Esophagus squamous epithelium (tissue), 4 donors: ENCODE data around the gene PRDM5.

Experiments
- POLR2A ChIP-seq, 4 donors: fragments of 450-650 bp; IDR thresholded peaks; one replicate each; pipeline ENCODE4 v1.6.1; 2017; ENCODE audit warnings: antibody characterized with exemption in 4 of 4, mild to moderate bottlenecking in 4 of 4, moderate library complexity in 3 of 4
- TF ChIP-seq, protein P1 (sequence below), 6 experiments: fragments of 450-650 bp in 4 of 6; fragments of 200-600 bp in 2 of 6; sonication (generic) in 2 of 6; IDR thresholded peaks; one replicate each; pipeline ENCODE4 v1.5.1; 2016 to 2019; ENCODE audit warnings: antibody characterized with exemption in 6 of 6, mild to moderate bottlenecking in 4 of 6, moderate library complexity in 4 of 6

DNA sequence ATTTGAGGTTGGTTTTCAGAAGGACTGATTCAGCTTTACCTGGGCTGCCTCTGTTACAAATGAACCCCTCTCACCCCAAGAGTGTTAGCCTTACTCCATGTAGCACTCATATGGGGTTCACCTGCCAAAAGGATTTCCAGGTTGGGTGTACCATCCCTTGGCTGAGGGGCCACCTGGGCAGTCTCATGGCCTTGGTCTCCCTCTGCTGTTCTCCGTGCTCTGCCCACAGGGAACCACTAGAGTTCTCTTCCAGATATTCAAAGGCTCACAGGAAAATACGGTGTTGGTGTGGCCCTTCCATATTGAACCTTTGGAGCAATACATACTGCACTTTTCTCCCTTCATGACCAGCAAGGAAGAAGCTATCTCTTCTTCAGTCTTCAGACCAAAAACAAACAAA lies 18.0 kb upstream of the PRDM5 start:
- TF ChIP-seq, protein P1, sequence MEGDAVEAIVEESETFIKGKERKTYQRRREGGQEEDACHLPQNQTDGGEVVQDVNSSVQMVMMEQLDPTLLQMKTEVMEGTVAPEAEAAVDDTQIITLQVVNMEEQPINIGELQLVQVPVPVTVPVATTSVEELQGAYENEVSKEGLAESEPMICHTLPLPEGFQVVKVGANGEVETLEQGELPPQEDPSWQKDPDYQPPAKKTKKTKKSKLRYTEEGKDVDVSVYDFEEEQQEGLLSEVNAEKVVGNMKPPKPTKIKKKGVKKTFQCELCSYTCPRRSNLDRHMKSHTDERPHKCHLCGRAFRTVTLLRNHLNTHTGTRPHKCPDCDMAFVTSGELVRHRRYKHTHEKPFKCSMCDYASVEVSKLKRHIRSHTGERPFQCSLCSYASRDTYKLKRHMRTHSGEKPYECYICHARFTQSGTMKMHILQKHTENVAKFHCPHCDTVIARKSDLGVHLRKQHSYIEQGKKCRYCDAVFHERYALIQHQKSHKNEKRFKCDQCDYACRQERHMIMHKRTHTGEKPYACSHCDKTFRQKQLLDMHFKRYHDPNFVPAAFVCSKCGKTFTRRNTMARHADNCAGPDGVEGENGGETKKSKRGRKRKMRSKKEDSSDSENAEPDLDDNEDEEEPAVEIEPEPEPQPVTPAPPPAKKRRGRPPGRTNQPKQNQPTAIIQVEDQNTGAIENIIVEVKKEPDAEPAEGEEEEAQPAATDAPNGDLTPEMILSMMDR (IDR thresholded peaks at IDR 0.05): no peak
- TF ChIP-seq POLR2A (IDR thresholded peaks at IDR 0.05): no peak
